Kidney epithelial cell (primary cell): ENCODE measurements around the gene BSG. TPM values are rescaled to one million over a fixed set of nuclear protein-coding genes. Genes with fewer than 3 reads are reported as not detected.

Experiments
- DNase-seq: peaks from one replicate; pipeline ENCODE4 v3.0.0-alpha.2; 2010; ENCODE audit warnings: low read depth
- H3K27me3 ChIP-seq: 2 replicates; pipeline ENCODE4 v1.6.0; 2011; ENCODE audit warnings: low read length; ENCODE audit not compliant: control insufficient read depth, insufficient read depth
- H3K36me3 ChIP-seq: 2 replicates; pipeline ENCODE4 v1.5.1; 2011; ENCODE audit warnings: low read length; ENCODE audit not compliant: control insufficient read depth, insufficient read depth
- H3K4me3 ChIP-seq: 2 replicates; pipeline ENCODE4 v1.5.1; 2011; ENCODE audit warnings: low read depth, mild to moderate bottlenecking, control low read depth, low read length
- total RNA-seq: library from RNA; depleted of rRNA; stranded (reverse); fragments of >200 nt; gene quantifications from 2 replicates; pipeline ENCODE4 v1.2.3, GENCODE V29; 2015
- TF ChIP-seq, protein P1 (sequence below): IDR thresholded peaks from 2 replicates; pipeline ENCODE4 v1.5.1; 2011; ENCODE audit warnings: mild to moderate bottlenecking, moderate library complexity, low read length, control low read depth, inconsistent platforms; ENCODE audit not compliant: insufficient read depth, poor library complexity, severe bottlenecking

BSG gene
- total RNA-seq, 1 donor from 2014 or later, result 838 TPM

DNA sequence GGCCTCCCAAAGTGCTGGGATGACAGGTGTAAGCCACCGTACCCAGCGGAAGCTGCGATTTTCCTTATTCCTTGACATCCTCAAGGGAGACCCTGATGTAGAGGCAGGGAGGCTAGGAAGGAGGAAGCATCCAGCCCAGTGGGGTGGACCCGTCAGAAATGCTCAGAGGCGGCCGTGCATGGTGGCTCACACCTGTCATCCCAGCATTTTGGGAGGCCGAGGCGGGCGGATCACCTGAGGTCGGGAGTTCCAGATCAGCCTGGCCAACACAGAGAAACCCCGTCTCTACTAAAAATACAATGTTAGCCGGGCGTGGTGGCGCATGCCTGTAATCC, 17.0 kb upstream of the BSG start:
- TF ChIP-seq, protein P1, sequence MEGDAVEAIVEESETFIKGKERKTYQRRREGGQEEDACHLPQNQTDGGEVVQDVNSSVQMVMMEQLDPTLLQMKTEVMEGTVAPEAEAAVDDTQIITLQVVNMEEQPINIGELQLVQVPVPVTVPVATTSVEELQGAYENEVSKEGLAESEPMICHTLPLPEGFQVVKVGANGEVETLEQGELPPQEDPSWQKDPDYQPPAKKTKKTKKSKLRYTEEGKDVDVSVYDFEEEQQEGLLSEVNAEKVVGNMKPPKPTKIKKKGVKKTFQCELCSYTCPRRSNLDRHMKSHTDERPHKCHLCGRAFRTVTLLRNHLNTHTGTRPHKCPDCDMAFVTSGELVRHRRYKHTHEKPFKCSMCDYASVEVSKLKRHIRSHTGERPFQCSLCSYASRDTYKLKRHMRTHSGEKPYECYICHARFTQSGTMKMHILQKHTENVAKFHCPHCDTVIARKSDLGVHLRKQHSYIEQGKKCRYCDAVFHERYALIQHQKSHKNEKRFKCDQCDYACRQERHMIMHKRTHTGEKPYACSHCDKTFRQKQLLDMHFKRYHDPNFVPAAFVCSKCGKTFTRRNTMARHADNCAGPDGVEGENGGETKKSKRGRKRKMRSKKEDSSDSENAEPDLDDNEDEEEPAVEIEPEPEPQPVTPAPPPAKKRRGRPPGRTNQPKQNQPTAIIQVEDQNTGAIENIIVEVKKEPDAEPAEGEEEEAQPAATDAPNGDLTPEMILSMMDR, result no peak
- H3K27me3 ChIP-seq, result peaks cover 4% of the 10 kb centered on the region
- no peak for DNase-seq
- H3K36me3 ChIP-seq, result no peaks in the 10 kb centered on the region
- H3K4me3 ChIP-seq, result no peak overlapping the region

DNA sequence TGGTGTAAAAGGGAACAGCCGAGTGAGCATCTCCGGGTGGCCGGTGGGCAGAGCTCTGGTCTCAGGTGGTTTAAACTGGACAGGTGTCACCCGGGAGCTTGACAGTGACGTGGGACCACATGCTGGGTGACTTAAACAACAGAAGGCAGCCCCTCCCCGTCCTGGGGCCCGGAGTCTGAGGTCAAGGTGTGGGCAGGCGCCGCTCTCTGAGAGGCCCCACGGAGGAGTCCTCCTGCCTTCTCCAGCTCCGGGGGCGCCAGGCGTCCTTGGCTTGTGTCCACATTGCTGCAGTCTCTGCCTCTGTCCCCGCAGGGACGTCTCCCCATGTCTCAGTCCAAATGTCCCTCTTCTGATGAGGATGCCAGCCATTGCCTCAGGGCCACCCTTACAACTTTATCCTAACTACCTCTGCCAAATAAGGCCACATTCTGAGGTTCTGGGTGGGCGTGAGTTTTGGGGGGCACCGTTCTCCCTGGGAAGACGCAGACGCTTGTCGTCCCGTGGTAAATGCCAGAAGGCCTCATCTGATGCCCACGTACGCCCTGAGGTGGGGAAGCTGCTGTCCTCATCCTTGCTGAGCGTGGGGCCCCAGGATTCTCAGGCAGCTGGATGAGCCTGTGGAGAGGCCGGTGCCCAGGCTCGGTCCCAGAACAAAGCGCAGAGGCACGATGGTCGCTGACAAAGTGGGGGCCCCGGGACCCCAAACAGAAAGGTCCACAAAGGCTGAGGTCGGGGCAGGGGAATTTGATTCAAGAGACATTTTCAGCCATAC, 15.6 kb upstream of the BSG start:
- no peaks in the 10 kb centered on the region for H3K36me3 ChIP-seq
- TF ChIP-seq, protein P1, result no peak
- DNase-seq, result no peak
- H3K27me3 ChIP-seq, result no peaks in the 10 kb centered on the region
- no peak overlapping the region for H3K4me3 ChIP-seq

DNA sequence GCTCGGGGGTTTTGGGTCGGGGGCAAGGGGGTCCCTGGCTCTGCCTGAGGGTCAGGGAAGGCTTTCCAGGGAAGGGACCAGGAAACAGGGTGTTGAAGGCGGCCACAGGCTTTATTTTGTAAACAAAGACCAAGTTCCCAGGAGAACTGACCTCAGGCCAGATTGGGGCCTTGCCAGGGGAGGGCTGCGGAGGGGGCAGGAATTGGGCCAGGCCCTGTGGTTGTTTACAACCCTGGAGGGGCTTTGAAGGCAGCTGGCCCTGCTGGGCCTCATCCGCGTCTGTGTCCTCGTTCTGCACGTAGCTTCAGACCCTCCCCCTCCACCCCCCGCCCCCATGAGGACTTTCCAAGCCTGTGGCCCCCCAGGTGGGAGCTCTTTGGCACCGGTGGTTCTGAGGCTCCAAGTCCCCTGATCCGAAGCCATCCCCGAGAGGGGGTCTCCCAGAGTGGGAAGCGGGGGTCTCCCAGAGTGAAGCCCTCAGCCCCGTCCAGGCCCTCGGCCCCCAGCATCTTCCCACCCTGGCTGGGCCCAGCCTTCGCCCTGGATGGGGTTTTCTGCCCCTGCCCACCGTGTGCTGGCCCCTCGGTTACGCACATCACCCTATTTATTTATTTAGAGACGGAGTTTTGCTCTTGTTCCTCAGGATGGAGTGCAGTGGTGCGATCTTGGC, 13.5 kb upstream of the BSG start:
- no peak for DNase-seq
- no peaks in the 10 kb centered on the region for H3K27me3 ChIP-seq
- H3K4me3 ChIP-seq, result no peak overlapping the region
- TF ChIP-seq, protein P1, result no peak
- no peaks in the 10 kb centered on the region for H3K36me3 ChIP-seq

DNA sequence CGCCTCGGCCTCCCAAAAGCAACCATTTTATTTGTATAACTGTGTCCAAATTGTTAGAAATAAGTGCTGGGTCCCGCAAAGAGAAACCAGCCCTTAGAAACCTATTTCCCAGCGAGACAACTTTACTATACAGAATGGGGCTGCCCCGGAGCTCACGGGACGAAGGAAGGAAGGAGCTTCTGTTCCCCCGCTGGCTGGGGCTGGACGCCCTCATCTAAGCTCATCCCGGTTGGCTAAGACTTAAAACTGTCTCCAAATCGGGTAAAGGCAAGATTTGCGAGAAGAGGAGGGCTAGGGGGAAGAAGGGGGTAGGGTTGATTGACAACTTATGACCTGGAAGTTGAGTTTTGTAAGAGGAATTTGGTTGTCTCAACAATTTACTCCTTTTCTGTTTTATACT, 12.3 kb upstream of the BSG start:
- Histone ChIP-seq H3K27me3 (no peaks in the 10 kb centered on the region), H3K36me3 (no peaks in the 10 kb centered on the region), H3K4me3 (no peak overlapping the region)
- DNase-seq, result no peak
- TF ChIP-seq, protein P1, result no peak

DNA sequence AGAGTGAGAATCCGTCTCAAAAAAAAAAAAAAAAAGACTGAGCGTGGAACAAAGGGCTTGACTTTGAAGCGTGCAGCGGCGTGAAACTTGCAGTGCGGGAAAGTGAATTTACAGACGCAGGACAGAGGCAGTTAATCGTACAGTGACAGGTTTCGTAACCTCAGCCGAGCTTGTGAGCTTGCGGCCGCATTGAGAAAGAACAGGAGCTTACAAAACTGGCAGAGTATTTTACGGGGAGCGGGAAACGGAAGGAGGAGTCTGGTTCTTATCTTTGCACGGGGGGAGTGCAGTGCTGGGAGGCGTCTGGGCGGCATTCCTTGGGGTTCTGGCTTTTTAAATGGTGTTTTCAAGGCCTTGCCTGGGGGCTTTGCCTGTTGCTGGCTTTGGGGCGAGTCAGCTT, 6.0 kb upstream of the BSG start:
- no peak overlapping the region for H3K4me3 ChIP-seq

More for the DNA sequence above, 6.0 kb upstream of the BSG start:
- Histone ChIP-seq H3K36me3 (no peaks in the 10 kb centered on the region), H3K27me3 (no peaks in the 10 kb centered on the region)
- no peak for DNase-seq
- TF ChIP-seq, protein P1, result no peak
